Stomach (tissue), 4 donors: ENCODE data around the gene WFDC1.

Source experiments
- EP300 ChIP-seq: sonication (generic); formaldehyde crosslinking; IDR thresholded peaks from one replicate; pipeline ENCODE4 v1.6.1; 2017; ENCODE audit warnings: antibody characterized with exemption
- POLR2A ChIP-seq, 4 donors: fragments of 450-650 bp; IDR thresholded peaks; one replicate each; pipeline ENCODE4 v1.6.1; 2016; ENCODE audit warnings: antibody characterized with exemption in 4 of 4, control low read depth in 2 of 4, mild to moderate bottlenecking in 1 of 4, moderate library complexity in 1 of 4
- POLR2AphosphoS5 ChIP-seq, 3 donors: sonication (generic); formaldehyde crosslinking; IDR thresholded peaks; one replicate each; pipeline ENCODE4 v1.6.1; 2016; ENCODE audit warnings: antibody characterized with exemption in 3 of 3
- TF ChIP-seq, protein P1 (sequence below), 7 experiments: fragments of 450-650 bp in 4 of 7; fragments of 200-600 bp in 3 of 7; sonication (generic) in 3 of 7; IDR thresholded peaks; one replicate each; pipeline ENCODE4 v1.5.1; 2016 to 2019; ENCODE audit warnings: antibody characterized with exemption in 7 of 7, control low read depth in 2 of 7, mild to moderate bottlenecking in 1 of 7

DNA sequence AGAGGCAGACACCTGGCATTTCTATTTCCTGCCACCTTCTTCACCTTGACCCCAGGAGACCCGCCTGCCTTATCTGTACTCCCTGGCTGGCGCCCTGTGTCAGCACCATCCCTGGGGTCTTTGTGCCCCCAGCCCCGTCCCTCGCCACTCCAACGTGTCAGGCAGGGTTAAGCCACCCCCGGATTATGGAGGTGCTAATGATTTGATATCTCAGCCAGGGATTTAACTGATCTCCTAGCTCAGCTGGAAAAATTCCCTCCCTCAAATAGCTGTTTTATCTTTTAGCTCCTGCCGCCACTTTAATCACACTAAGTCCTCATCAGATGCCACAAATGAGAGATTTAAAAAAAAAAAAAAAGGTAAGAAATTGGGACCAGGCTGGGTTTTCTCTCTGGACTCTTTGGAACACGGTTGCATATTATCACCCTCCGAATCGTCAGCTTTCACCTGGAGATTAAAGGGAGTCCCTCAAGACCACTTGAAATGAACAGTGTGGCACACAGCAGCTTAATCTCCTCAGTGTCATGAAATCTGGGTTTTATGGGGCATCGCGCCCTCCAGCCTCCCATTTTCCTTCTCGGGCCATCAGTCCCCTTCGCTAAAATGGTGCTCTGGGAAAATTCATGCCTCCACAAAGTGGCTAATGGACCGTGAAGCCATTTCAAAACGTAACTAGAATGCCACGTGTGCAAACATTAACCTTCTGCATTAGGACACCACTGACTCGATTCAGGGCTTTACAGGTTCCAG lies 26.2 kb upstream of the WFDC1 start:
- TF ChIP-seq POLR2A (IDR thresholded peaks at IDR 0.05) (no peak), EP300 (no peak), POLR2AphosphoS5 (IDR thresholded peaks at IDR 0.05) (no peak)
- TF ChIP-seq, protein P1, sequence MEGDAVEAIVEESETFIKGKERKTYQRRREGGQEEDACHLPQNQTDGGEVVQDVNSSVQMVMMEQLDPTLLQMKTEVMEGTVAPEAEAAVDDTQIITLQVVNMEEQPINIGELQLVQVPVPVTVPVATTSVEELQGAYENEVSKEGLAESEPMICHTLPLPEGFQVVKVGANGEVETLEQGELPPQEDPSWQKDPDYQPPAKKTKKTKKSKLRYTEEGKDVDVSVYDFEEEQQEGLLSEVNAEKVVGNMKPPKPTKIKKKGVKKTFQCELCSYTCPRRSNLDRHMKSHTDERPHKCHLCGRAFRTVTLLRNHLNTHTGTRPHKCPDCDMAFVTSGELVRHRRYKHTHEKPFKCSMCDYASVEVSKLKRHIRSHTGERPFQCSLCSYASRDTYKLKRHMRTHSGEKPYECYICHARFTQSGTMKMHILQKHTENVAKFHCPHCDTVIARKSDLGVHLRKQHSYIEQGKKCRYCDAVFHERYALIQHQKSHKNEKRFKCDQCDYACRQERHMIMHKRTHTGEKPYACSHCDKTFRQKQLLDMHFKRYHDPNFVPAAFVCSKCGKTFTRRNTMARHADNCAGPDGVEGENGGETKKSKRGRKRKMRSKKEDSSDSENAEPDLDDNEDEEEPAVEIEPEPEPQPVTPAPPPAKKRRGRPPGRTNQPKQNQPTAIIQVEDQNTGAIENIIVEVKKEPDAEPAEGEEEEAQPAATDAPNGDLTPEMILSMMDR (IDR thresholded peaks at IDR 0.05): no peak
